HG02571 (cell line): ENCODE data around the gene PSMD12.
"Not testable (repeated sequence)": the region's sequence is repeated elsewhere in the genome, so short reads cannot be mapped to it uniquely, and the experiment has no call there.

Experiments
- ATAC-seq: cut with Tn5 transposase; IDR thresholded peaks from one replicate; pipeline ENCODE4 v1.9.1; 2021; ENCODE audit warnings: mild to moderate bottlenecking, moderate library complexity; ENCODE audit not compliant: unreplicated experiment

Gene PSMD12

DNA sequence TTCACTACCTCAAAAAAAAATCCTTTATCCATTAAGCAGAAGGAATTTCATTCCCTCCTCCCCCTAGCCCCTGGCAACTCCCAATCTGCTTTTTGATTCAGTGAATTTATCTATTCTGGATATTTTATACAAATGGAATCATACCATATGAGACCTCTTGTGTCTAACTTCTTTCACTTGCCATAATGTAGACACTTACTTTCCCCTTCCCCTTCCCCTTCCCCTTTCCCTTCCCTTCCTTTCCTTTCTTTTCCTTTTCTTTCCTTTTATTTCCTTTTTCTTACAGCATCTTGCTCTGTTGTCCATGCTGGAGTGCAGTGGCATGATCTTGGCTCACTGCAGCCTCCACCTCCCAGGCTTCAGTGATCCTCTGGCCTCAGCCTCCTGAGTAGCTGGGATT lies 50.5 kb downstream of the PSMD12 start:
- ATAC-seq = no peak

DNA sequence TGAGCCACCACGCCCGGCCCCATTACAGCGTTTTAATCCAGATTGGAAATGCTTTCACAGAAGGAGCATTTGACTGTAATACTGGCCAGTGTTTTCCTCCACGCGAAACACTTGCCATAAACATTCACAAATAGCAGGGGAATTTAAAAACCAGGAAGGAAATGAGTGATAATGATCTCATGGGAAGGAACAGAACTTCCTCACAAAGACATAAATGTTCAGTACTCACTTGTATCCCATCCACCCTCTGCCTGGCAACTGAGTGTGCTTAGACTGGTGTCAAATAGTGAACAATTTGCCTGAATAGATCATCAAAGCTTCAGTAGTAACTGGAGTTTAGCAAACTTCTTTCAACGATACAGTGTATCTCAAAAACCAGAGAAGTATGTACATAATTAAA lies 54.1 kb downstream of the PSMD12 start:
- ATAC-seq = no peak

- ATAC-seq = no peak
Observed at GRCh38 chr17:67311575-67311974, 54.8 kb downstream of the PSMD12 start.

- no peak for ATAC-seq
Observed at GRCh38 chr17:67310406-67310805, 56.0 kb downstream of the PSMD12 start.

- ATAC-seq = not testable (repeated sequence)
Observed at GRCh38 chr17:67305446-67306235, 60.7 kb downstream of the PSMD12 start.

DNA sequence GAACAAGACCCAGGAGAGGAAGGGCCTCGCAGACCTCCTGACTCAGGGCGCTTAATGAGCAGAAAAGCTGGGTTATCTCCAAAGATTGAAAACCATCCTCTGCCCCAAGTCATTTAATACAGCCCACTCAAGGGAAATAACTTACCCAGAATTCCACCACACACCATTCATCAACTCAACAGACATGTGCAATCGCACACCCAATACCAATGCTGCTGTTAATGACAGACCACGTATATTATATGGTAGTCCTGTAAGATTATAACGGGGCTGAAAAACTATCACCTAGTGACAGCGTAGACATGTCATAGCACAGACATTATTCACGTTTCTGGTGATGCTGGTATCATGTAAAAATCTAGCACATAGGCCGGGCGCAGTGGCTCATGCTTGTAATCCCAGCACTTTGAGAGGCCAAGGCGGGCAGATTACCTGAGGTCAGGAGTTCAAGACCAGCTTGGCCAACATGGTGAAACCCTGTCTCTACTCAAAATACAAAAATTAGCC lies 68.9 kb downstream of the PSMD12 start:
- ATAC-seq = no peak

DNA sequence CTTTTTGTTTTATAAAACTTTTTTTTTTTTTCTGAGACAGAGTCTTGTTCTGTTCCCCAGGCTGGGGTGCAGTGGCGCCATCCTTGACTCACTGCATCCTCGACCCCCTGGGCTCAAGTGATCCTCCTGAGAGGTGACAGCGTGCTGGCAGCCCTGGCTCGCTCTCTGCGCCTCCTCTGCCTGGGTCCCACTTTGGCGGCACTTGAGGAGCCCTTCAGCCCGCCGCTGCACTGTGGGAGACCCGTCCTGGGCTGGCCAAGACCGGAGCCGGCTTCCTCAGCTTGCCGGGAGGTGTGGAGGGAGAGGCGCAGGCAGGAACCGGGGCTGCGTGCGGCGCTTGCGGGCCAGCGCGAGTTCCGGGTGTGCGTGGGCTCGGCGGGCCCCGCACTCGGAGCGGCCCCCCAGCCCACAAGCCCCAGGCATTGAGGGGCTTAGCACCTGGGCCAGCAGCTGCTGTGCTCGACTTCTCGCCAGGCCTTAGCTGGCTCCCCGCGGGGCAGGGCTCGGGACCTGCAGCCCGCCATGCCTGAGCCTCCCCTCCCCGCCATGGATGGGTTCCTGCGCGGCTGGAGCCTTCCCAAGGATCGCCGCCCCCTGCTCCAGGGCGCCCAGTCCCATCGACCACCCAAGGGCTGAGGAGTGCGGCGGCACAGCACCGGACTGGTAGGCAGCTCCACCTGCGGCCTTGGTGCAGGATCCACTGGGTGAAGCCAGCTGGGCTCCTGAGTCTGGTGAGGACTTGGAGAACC lies 71.8 kb downstream of the PSMD12 start:
- ATAC-seq = no peak

DNA sequence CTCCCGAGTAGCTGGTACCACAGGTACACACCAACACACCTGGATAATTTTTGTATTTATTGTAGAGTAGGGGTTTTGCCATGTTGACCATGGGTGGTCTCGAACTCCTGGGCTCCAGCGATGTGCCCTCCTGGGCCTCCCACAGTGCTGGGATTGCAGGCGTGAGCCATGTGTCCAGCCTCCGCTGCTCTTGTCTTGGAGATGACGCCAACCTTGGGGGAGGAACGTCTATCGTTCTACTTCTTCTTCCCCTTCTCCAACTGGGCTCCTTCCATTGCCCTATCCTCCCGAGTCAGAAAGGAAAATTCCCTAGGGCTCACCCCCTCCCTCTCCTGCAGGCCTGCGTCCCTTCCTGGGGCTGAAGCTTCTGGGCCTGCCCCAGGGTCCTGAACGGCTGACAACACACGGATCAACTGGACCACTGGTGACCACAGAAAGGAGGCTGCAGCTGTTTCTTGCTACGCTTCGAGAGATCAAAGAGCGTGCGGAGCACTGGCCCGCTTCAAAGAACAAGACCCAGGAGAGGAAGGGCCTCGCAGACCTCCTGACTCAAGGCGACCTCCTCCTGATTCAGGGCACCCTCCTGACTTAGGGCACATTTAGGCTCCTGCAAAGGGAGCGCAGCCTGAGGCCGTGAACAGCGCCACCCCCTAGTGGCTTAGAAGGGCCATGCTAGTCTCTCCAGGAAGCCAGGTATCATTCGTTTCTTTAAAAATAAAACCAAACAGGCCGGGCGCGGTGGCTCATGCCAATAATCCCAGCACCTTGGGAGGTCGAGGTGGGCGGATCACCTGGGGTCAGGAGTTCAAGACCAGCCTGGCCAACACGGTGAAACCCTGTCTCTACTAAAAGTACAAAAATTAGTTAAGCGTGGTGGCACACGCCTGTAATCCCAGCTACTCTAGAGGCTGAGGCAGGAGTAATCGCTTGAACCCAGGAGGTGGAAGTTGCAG lies 72.8 kb downstream of the PSMD12 start:
- peak; percentile 75 for ATAC-seq

DNA sequence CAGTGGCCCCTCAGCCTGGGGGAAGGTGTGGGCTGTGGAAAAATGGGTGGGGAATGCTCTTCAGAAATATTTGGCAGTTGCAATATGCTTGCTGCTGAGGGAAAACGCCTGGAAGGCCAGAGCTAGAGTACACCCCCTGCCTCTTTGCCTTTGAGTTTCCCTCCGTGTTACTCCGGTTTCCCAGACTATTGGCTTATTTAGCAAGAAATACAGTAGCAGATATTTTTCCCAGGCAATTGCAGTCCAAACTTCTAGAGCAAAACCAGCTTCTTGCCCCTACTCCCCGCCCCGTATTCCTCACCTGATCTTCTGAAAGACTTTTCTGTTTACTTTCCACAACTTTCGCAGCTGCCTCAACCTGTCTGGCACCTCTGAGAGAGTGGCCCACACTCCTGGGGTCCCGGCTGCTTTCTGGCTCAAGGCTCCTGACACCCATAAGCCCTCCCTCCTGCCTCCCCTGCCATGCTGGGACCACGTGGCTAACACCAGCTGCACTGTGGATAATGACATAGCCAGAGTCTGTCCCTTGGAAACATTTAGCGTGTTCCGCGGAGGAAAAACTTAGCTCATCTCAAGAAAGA lies 75.6 kb downstream of the PSMD12 start:
- ATAC-seq = no peak

GRCh38 chr17:67290244-67290643 lies 76.1 kb downstream of the PSMD12 start:
- ATAC-seq = no peak

GRCh38 chr17:67289181-67289876 lies 77.0 kb downstream of the PSMD12 start:
- no peak for ATAC-seq
